OCI-LY7 (cell line): ENCODE data around the gene FOLR2. TPM values are rescaled to one million over a fixed set of nuclear protein-coding genes. Genes with fewer than 3 reads are reported as not detected.

Source experiments
- BruUV-seq: library from RNA; stranded (reverse); fragments of 400-500 nt; replicated peaks from 2 replicates; lab custom pipeline; 2021; lab: Mats Ljungman, UMichigan
- CTCF ChIA-PET: fragments of 300-600 bp; sonication (Branson Sonifier 250); formaldehyde crosslinking; loops from one replicate; lab custom pipeline; 2022; ENCODE audit warnings: antibody characterized with exemption; ENCODE audit not compliant: unreplicated experiment; lab: Charles Lee
- POLR2A ChIA-PET: fragments of 300-600 bp; sonication (Branson Sonifier 250); formaldehyde crosslinking; loops from one replicate; lab custom pipeline; 2022; ENCODE audit warnings: antibody characterized with exemption; lab: Charles Lee
- DNase-seq: peaks from one replicate; pipeline ENCODE4 v3.0.0-alpha.2; 2015; ENCODE audit warnings: low spot score
- H2AFZ ChIP-seq: fragments of 200-600 bp; sonication (generic), shearing (Covaris generic); 2 replicates; pipeline ENCODE4 v1.6.1; 2014; ENCODE audit warnings: mild to moderate bottlenecking, antibody characterized with exemption, low read length, moderate library complexity
- H3K27ac ChIP-seq: fragments of 200-600 bp; sonication (generic); 2 replicates; pipeline ENCODE4 v1.5.1; 2014; ENCODE audit warnings: mixed run types, low read depth, mild to moderate bottlenecking, moderate library complexity, low read length, inconsistent platforms; ENCODE audit not compliant: poor library complexity, severe bottlenecking
- H3K36me3 ChIP-seq: fragments of 200-600 bp; sonication (generic); 2 replicates; pipeline ENCODE4 v1.6.1; 2014; ENCODE audit warnings: mild to moderate bottlenecking, antibody characterized with exemption, low read length, moderate library complexity, mixed read lengths; ENCODE audit not compliant: insufficient read depth
- H3K4me1 ChIP-seq: fragments of 200-600 bp; sonication (generic); 2 replicates; pipeline ENCODE4 v1.5.1; 2014; ENCODE audit warnings: mild to moderate bottlenecking, low read length; ENCODE audit not compliant: insufficient read depth, poor library complexity, severe bottlenecking
- H3K4me2 ChIP-seq: fragments of 200-600 bp; sonication (generic); 2 replicates; pipeline ENCODE4 v1.6.1; 2014; ENCODE audit warnings: mild to moderate bottlenecking, low read length
- H3K4me3 ChIP-seq: fragments of 200-600 bp; sonication (generic); 2 replicates; pipeline ENCODE4 v1.5.1; 2014; ENCODE audit warnings: mild to moderate bottlenecking, low read depth, low read length; ENCODE audit not compliant: poor library complexity, severe bottlenecking
- H3K79me2 ChIP-seq: fragments of 200-600 bp; sonication (generic); 2 replicates; pipeline ENCODE4 v1.6.1; 2016; ENCODE audit warnings: low read depth, mild to moderate bottlenecking, low read length, moderate library complexity, mixed read lengths; ENCODE audit not compliant: insufficient read depth
- H3K9me2 ChIP-seq: fragments of 200-600 bp; sonication (generic); 2 replicates; pipeline ENCODE4 v1.6.1; 2016; ENCODE audit warnings: mild to moderate bottlenecking, low read length, mixed read lengths; ENCODE audit not compliant: insufficient read depth
- H3K9me3 ChIP-seq: fragments of 200-600 bp; sonication (generic); 2 replicates; pipeline ENCODE4 v1.6.1; 2014; ENCODE audit warnings: mild to moderate bottlenecking, mixed run types, low read length, mixed read lengths
- H4K20me1 ChIP-seq: fragments of 200-600 bp; sonication (generic); 2 replicates; pipeline ENCODE4 v1.6.1; 2014; ENCODE audit warnings: mild to moderate bottlenecking, antibody characterized with exemption, low read length, moderate library complexity, mixed read lengths; ENCODE audit not compliant: insufficient read depth
- EZH2phosphoT487 ChIP-seq: fragments of 200-600 bp; sonication (generic); IDR thresholded peaks from 2 replicates; pipeline ENCODE4 v1.6.1; 2018; ENCODE audit warnings: low read depth, borderline replicate concordance, mild to moderate bottlenecking, mixed run types, antibody characterized with exemption, low read length, moderate library complexity, mixed read lengths
- intact Hi-C: fragments of 100-400 bp; cut with micrococcal nuclease; formaldehyde crosslinking; loops from one replicate; pipeline ENCODE4 v1.10.0; 2022; ENCODE audit not compliant: unreplicated experiment
- total RNA-seq, 2 experiments: library from RNA; depleted of rRNA in 1 of 2; stranded (reverse); fragments of >200 nt in 1 of 2; shearing (Covaris generic) in 1 of 2; gene quantifications; 2 replicates each; pipeline ENCODE4 v1.2.3, GENCODE V29; 2014 to 2022
- TF ChIP-seq, protein P1 (sequence below): fragments of 200-600 bp; sonication (generic); conservative IDR thresholded peaks from 2 replicates; pipeline ENCODE4 v1.5.1; 2014; ENCODE audit warnings: mild to moderate bottlenecking, antibody characterized with exemption, low read length, moderate library complexity, mixed read lengths

Gene FOLR2
- total RNA-seq, 2 experiments from 2014 or later = 12.8 to 14.4 TPM

GRCh38 chr11:72225411-72225951, 8.9 kb downstream of the FOLR2 start:
- Histone ChIP-seq H2AFZ (peak overlapping the region; percentile 16; the same call in 1 of the 2 replicates), H3K36me3 (peaks cover 41% of the 10 kb centered on the region), H4K20me1 (no peaks in the 10 kb centered on the region), H3K9me2 (no peaks in the 10 kb centered on the region), H3K27ac (peak overlapping the region; percentile 91), H3K4me1 (peaks cover 47% of the 10 kb centered on the region), H3K4me2 (peak overlapping the region; percentile 97), H3K9me3 (no peaks in the 10 kb centered on the region), H3K79me2 (peaks cover 26% of the 10 kb centered on the region; the same call in 1 of the 2 replicates), H3K4me3 (peak overlapping the region; percentile 77)
- POLR2A ChIA-PET = interaction anchor here (0.6 to 1.3 kb wide), 2 partner anchors 10 to 488 kb away, joined by 3 read pairs; no protein-coding TSS in a partner anchor
- no TSS peak for BruUV-seq
- CTCF ChIA-PET = no interaction called here
- intact Hi-C loops = no loop called here
- TF ChIP-seq, protein P1, sequence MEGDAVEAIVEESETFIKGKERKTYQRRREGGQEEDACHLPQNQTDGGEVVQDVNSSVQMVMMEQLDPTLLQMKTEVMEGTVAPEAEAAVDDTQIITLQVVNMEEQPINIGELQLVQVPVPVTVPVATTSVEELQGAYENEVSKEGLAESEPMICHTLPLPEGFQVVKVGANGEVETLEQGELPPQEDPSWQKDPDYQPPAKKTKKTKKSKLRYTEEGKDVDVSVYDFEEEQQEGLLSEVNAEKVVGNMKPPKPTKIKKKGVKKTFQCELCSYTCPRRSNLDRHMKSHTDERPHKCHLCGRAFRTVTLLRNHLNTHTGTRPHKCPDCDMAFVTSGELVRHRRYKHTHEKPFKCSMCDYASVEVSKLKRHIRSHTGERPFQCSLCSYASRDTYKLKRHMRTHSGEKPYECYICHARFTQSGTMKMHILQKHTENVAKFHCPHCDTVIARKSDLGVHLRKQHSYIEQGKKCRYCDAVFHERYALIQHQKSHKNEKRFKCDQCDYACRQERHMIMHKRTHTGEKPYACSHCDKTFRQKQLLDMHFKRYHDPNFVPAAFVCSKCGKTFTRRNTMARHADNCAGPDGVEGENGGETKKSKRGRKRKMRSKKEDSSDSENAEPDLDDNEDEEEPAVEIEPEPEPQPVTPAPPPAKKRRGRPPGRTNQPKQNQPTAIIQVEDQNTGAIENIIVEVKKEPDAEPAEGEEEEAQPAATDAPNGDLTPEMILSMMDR = no peak
- no peak for TF ChIP-seq EZH2phosphoT487
- DNase-seq = peak; percentile 43

DNA sequence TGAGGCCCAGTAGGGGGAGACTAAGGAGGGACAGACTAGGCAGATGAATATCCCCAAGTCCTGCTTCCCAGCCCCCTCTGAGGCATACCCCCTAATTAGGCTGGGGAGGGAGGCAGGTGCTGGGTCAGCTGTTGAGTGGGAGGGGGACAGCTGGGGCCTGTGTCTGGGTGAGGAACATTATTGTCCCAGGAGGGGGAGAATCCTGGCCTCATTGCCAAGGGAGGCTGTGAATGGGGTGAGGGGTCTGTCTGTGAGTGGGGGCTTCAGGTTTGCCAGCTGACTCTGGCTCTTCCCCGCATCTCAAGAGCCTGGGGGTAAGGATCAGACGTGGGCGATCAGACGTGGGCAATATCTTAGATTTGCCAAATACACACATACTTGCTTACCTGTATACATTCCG, 10.1 kb downstream of the FOLR2 start:
- H3K9me2 ChIP-seq = no peaks in the 10 kb centered on the region
- ChIA-PET CTCF (no interaction called here), POLR2A (interaction anchor here (1.3 kb wide), 1 partner anchor 9 kb away, joined by 3 read pairs; no protein-coding TSS in a partner anchor)
- H3K4me3 ChIP-seq = no peak overlapping the region
- peaks cover 53% of the 10 kb centered on the region for H3K36me3 ChIP-seq
- no peaks in the 10 kb centered on the region for H3K9me3 ChIP-seq
- H4K20me1 ChIP-seq = no peaks in the 10 kb centered on the region
- DNase-seq = no peak
- H2AFZ ChIP-seq = no peak overlapping the region
- peak overlapping the region; percentile 97 for H3K4me2 ChIP-seq
- peaks cover 35% of the 10 kb centered on the region for H3K4me1 ChIP-seq
- H3K79me2 ChIP-seq = peaks cover 24% of the 10 kb centered on the region; the same call in 1 of the 2 replicates
- no peak overlapping the region for H3K27ac ChIP-seq
- intact Hi-C loops = no loop called here
- TF ChIP-seq, protein P1 = no peak
- no peak for TF ChIP-seq EZH2phosphoT487
- BruUV-seq = no TSS peak
